Measurements from ENCODE around the gene FBXL5. TPM values are rescaled to one million over a fixed set of nuclear protein-coding genes. Genes with fewer than 3 reads are reported as not detected.

Gene FBXL5
- total and polyA plus RNA-seq, 11 donors = 32.7 to 112 (median 81.5) TPM

GRCh38 chr4:15677507-15677988 lies 22.4 kb upstream of the FBXL5 start:
- ATAC-seq = no peak
- H3K4me1 ChIP-seq = peaks cover 2 to 34% (median 8%) of the 10 kb centered on the region in 12 donors
- no peak overlapping the region for H3K27ac ChIP-seq
- no peak for TF ChIP-seq CTCF (IDR thresholded peaks at IDR 0.05)
- TF ChIP-seq POLR2A (IDR thresholded peaks at IDR 0.05) = no peak
- H3K27me3 ChIP-seq = no peaks in the 10 kb centered on the region
- H3K4me3 ChIP-seq = no peak overlapping the region
- DNase-seq = no peak
- H3K36me3 ChIP-seq = no peaks in the 10 kb centered on the region
- intact Hi-C loops (cut with DNase I) = no loop called here
- H3K9me3 ChIP-seq = no peaks in the 10 kb centered on the region
- 91 to 95% (median 93%) methylated on average over 2 of the region's 2 CpGs for WGBS, 4 donors

GRCh38 chr4:15676899-15677298 lies 21.7 kb upstream of the FBXL5 start:
- Histone ChIP-seq H3K9me3 (no peaks in the 10 kb centered on the region), H3K4me3 (no peak overlapping the region), H3K4me1 (peaks cover 0 to 29% (median 5%) of the 10 kb centered on the region in 12 donors), H3K27me3 (no peaks in the 10 kb centered on the region), H3K27ac (no peak overlapping the region), H3K36me3 (no peaks in the 10 kb centered on the region)
- ATAC-seq (no peak), DNase-seq (no peak)
- WGBS, 4 donors = 88 to 94% (median 92%) methylated on average over 6 of the region's 6 CpGs
- intact Hi-C loops (cut with DNase I) = no loop called here
- TF ChIP-seq CTCF (IDR thresholded peaks at IDR 0.05) (no peak), POLR2A (IDR thresholded peaks at IDR 0.05) (no peak)

GRCh38 chr4:15676039-15676438 lies 20.9 kb upstream of the FBXL5 start:
- DNase-seq (no peak), ATAC-seq (no peak)
- Histone ChIP-seq H3K9me3 (no peaks in the 10 kb centered on the region), H3K4me1 (peaks cover 0 to 27% (median 2%) of the 10 kb centered on the region in 12 donors), H3K4me3 (no peak overlapping the region), H3K27ac (no peak overlapping the region), H3K27me3 (no peaks in the 10 kb centered on the region), H3K36me3 (no peaks in the 10 kb centered on the region)
- 93 to 98% (median 95%) methylated on average over 1 of the region's 1 CpG for WGBS, 4 donors
- intact Hi-C loops (cut with DNase I) = no loop called here
- TF ChIP-seq POLR2A (IDR thresholded peaks at IDR 0.05) (no peak), CTCF (IDR thresholded peaks at IDR 0.05) (no peak)

- H3K9me3 ChIP-seq = no peaks in the 10 kb centered on the region
- DNase-seq = peak in 1 of 5 donors; percentile 47
- peak overlapping the region in 1 of 12 donors; percentile 46 for H3K27ac ChIP-seq
- H3K4me1 ChIP-seq = peaks cover 0 to 21% (median 0%) of the 10 kb centered on the region in 12 donors
- TF ChIP-seq POLR2A (IDR thresholded peaks at IDR 0.05) = no peak
- no peak for TF ChIP-seq CTCF (IDR thresholded peaks at IDR 0.05)
- 92 to 95% (median 94%) methylated on average over 3 of the region's 3 CpGs for WGBS, 4 donors
- H3K36me3 ChIP-seq = no peaks in the 10 kb centered on the region
- intact Hi-C loops (cut with DNase I) = no loop called here
- no peak for ATAC-seq
- H3K4me3 ChIP-seq = no peak overlapping the region
- H3K27me3 ChIP-seq = no peaks in the 10 kb centered on the region
Measured at GRCh38 chr4:15675356-15675755, 20.2 kb upstream of the FBXL5 start.
